ENCODE results near the gene RASGRF1.

RASGRF1 gene

GRCh38 chr15:79088426-79089205 is 2.0 kb downstream of the RASGRF1 start:
- ATAC-seq (ENCODE audit: low read depth) (no peak), DNase-seq (ENCODE audit: low spot score in 2 of 2) (no peak)
- Mint-ChIP-seq H3K9me3 (no peaks in the 10 kb centered on the region), H3K27ac (no peak overlapping the region), H3K27me3 (peaks cover 43% of the 10 kb centered on the region), H3K4me1 (peaks cover 17% of the 10 kb centered on the region), H3K4me3 (no peak overlapping the region), H3K36me3 (no peaks in the 10 kb centered on the region)

GRCh38 chr15:79086814-79087213 is 3.8 kb downstream of the RASGRF1 start:
- Mint-ChIP-seq H3K36me3 (no peaks in the 10 kb centered on the region), H3K9me3 (no peaks in the 10 kb centered on the region), H3K27ac (no peak overlapping the region), H3K4me1 (peaks cover 8% of the 10 kb centered on the region), H3K27me3 (peaks cover 27% of the 10 kb centered on the region), H3K4me3 (no peak overlapping the region)
- ATAC-seq (ENCODE audit: low read depth) (no peak), DNase-seq (ENCODE audit: low spot score in 2 of 2) (no peak)

- ATAC-seq (ENCODE audit: low read depth), result no peak
- H3K27ac Mint-ChIP-seq, result peak overlapping the region; percentile 71
Observed at GRCh38 chr15:79084308-79084968, 6.1 kb downstream of the RASGRF1 start.

GRCh38 chr15:79083154-79083553 is 7.4 kb downstream of the RASGRF1 start:
- Mint-ChIP-seq H3K27me3 (peaks cover 10% of the 10 kb centered on the region), H3K27ac (no peak overlapping the region), H3K9me3 (no peaks in the 10 kb centered on the region), H3K36me3 (no peaks in the 10 kb centered on the region), H3K4me1 (peaks cover 4% of the 10 kb centered on the region), H3K4me3 (no peak overlapping the region)
- no peak for DNase-seq (ENCODE audit: low spot score in 2 of 2)
- ATAC-seq (ENCODE audit: low read depth), result no peak

More at GRCh38 chr15:79084308-79084968, 6.1 kb downstream of the RASGRF1 start:
- Mint-ChIP-seq H3K9me3 (no peaks in the 10 kb centered on the region), H3K4me3 (no peak overlapping the region), H3K4me1 (no peaks in the 10 kb centered on the region), H3K27me3 (peaks cover 16% of the 10 kb centered on the region), H3K36me3 (no peaks in the 10 kb centered on the region)
- DNase-seq (ENCODE audit: low spot score in 2 of 2), result no peak

GRCh38 chr15:79082363-79083070 is 8.1 kb downstream of the RASGRF1 start:
- H3K36me3 Mint-ChIP-seq, result no peaks in the 10 kb centered on the region

GRCh38 chr15:79078763-79079410 is 11.7 kb downstream of the RASGRF1 start:
- Mint-ChIP-seq H3K27me3 (no peaks in the 10 kb centered on the region), H3K9me3 (no peaks in the 10 kb centered on the region), H3K36me3 (no peaks in the 10 kb centered on the region), H3K27ac (peak overlapping the region; percentile 74), H3K4me1 (peaks cover 5% of the 10 kb centered on the region), H3K4me3 (peak overlapping the region; percentile 4)
- DNase-seq (ENCODE audit: low spot score in 2 of 2) (peak; percentile 18 to 30), ATAC-seq (ENCODE audit: low read depth) (peak; percentile 84)

More at GRCh38 chr15:79082363-79083070, 8.1 kb downstream of the RASGRF1 start:
- Mint-ChIP-seq H3K4me3 (no peak overlapping the region), H3K9me3 (no peaks in the 10 kb centered on the region), H3K4me1 (peaks cover 5% of the 10 kb centered on the region), H3K27me3 (peaks cover 9% of the 10 kb centered on the region), H3K27ac (no peak overlapping the region)
- no peak for ATAC-seq (ENCODE audit: low read depth)
- no peak for DNase-seq (ENCODE audit: low spot score in 2 of 2)

- H3K4me1 Mint-ChIP-seq, result peaks cover 5% of the 10 kb centered on the region
- H3K27me3 Mint-ChIP-seq, result no peaks in the 10 kb centered on the region
- no peak overlapping the region for H3K27ac Mint-ChIP-seq
- H3K9me3 Mint-ChIP-seq, result no peaks in the 10 kb centered on the region
- DNase-seq (ENCODE audit: low spot score in 2 of 2) (no peak), ATAC-seq (ENCODE audit: low read depth) (no peak)
- no peak overlapping the region for H3K4me3 Mint-ChIP-seq
- no peaks in the 10 kb centered on the region for H3K36me3 Mint-ChIP-seq
Observed at GRCh38 chr15:79078003-79078402, 12.6 kb downstream of the RASGRF1 start.

- H3K4me3 Mint-ChIP-seq, result no peak overlapping the region
- no peaks in the 10 kb centered on the region for H3K9me3 Mint-ChIP-seq
- ATAC-seq (ENCODE audit: low read depth), result no peak
- H3K36me3 Mint-ChIP-seq, result no peaks in the 10 kb centered on the region
- H3K27ac Mint-ChIP-seq, result no peak overlapping the region
- H3K4me1 Mint-ChIP-seq, result peaks cover 5% of the 10 kb centered on the region
- no peak for DNase-seq (ENCODE audit: low spot score in 2 of 2)
- no peaks in the 10 kb centered on the region for H3K27me3 Mint-ChIP-seq
Observed at GRCh38 chr15:79076661-79077060, 13.9 kb downstream of the RASGRF1 start.

GRCh38 chr15:79075256-79075655 is 15.3 kb downstream of the RASGRF1 start:
- ATAC-seq (ENCODE audit: low read depth), result no peak
- no peaks in the 10 kb centered on the region for H3K27me3 Mint-ChIP-seq
- H3K36me3 Mint-ChIP-seq, result no peaks in the 10 kb centered on the region
- H3K27ac Mint-ChIP-seq, result no peak overlapping the region
- H3K4me1 Mint-ChIP-seq, result peaks cover 5% of the 10 kb centered on the region
- no peak for DNase-seq (ENCODE audit: low spot score in 2 of 2)
- H3K4me3 Mint-ChIP-seq, result no peak overlapping the region
- no peaks in the 10 kb centered on the region for H3K9me3 Mint-ChIP-seq

GRCh38 chr15:79073336-79073735 is 17.2 kb downstream of the RASGRF1 start:
- Mint-ChIP-seq H3K27ac (no peak overlapping the region), H3K9me3 (no peaks in the 10 kb centered on the region), H3K4me1 (peaks cover 2% of the 10 kb centered on the region), H3K4me3 (no peak overlapping the region), H3K36me3 (no peaks in the 10 kb centered on the region), H3K27me3 (no peaks in the 10 kb centered on the region)
- DNase-seq (ENCODE audit: low spot score in 2 of 2), result no peak
- ATAC-seq (ENCODE audit: low read depth), result no peak

- Mint-ChIP-seq H3K4me3 (no peak overlapping the region), H3K36me3 (no peaks in the 10 kb centered on the region), H3K9me3 (no peaks in the 10 kb centered on the region), H3K4me1 (no peaks in the 10 kb centered on the region), H3K27me3 (no peaks in the 10 kb centered on the region), H3K27ac (no peak overlapping the region)
- no peak for DNase-seq (ENCODE audit: low spot score in 2 of 2)
- ATAC-seq (ENCODE audit: low read depth), result no peak
Observed at GRCh38 chr15:79071901-79072300, 18.7 kb downstream of the RASGRF1 start.

GRCh38 chr15:79068790-79069189 is 21.8 kb downstream of the RASGRF1 start:
- ATAC-seq (ENCODE audit: low read depth) (no peak), DNase-seq (ENCODE audit: low spot score in 2 of 2) (no peak)
- H3K9me3 Mint-ChIP-seq, result no peaks in the 10 kb centered on the region
- no peak overlapping the region for H3K4me3 Mint-ChIP-seq
- peaks cover 7% of the 10 kb centered on the region for H3K27me3 Mint-ChIP-seq
- H3K4me1 Mint-ChIP-seq, result peaks cover 8% of the 10 kb centered on the region
- H3K36me3 Mint-ChIP-seq, result no peaks in the 10 kb centered on the region
- H3K27ac Mint-ChIP-seq, result no peak overlapping the region

GRCh38 chr15:79067969-79068368 is 22.6 kb downstream of the RASGRF1 start:
- ATAC-seq (ENCODE audit: low read depth), result no peak
- no peaks in the 10 kb centered on the region for H3K9me3 Mint-ChIP-seq
- no peak for DNase-seq (ENCODE audit: low spot score in 2 of 2)
- H3K27me3 Mint-ChIP-seq, result peaks cover 10% of the 10 kb centered on the region
- no peak overlapping the region for H3K27ac Mint-ChIP-seq
- no peak overlapping the region for H3K4me3 Mint-ChIP-seq
- H3K36me3 Mint-ChIP-seq, result no peaks in the 10 kb centered on the region
- peaks cover 8% of the 10 kb centered on the region for H3K4me1 Mint-ChIP-seq
